Activated naive CD4-positive, alpha-beta T cell treated with anti-CD3 and anti-CD28 coated beads, Interleukin-2, amount 50 U/mL, for 16 hours (primary cell): Measurements from ENCODE around the gene CCDC93.

ENCODE experiments used
- DNase-seq: peaks from one replicate; pipeline ENCODE4 v3.0.0-alpha.2; 2020

CCDC93 gene

GRCh38 chr2:118013724-118014491 is at the start of gene CCDC93:
Gene CCDC93, minus strand, starts transcription at chr2:118014070. Its CDS starts 75 bp downstream, at chr2:118013995.
- DNase-seq = peak; percentile 86

GRCh38 chr2:118062669-118063068 is 48.8 kb upstream of the CCDC93 start:
- DNase-seq = no peak

GRCh38 chr2:118062048-118062447 is 48.2 kb upstream of the CCDC93 start:
- no peak for DNase-seq

- DNase-seq = no peak
Observed at GRCh38 chr2:118061135-118061955, 47.5 kb upstream of the CCDC93 start.

- DNase-seq = no peak
Observed at GRCh38 chr2:118059919-118060478, 46.1 kb upstream of the CCDC93 start.

GRCh38 chr2:118058951-118059350 is 45.1 kb upstream of the CCDC93 start:
- DNase-seq = no peak

- DNase-seq = no peak
Observed at GRCh38 chr2:118056801-118057200, 42.9 kb upstream of the CCDC93 start.

GRCh38 chr2:118056165-118056534 is 42.3 kb upstream of the CCDC93 start:
- DNase-seq = no peak

- DNase-seq = no peak
Observed at GRCh38 chr2:118055512-118056164, 41.8 kb upstream of the CCDC93 start.

- DNase-seq = no peak
Observed at GRCh38 chr2:118054213-118055008, 40.5 kb upstream of the CCDC93 start.

- DNase-seq = no peak
Observed at GRCh38 chr2:118053681-118054080, 39.8 kb upstream of the CCDC93 start.

GRCh38 chr2:118052474-118052873 is 38.6 kb upstream of the CCDC93 start:
- no peak for DNase-seq

- DNase-seq = no peak
Observed at GRCh38 chr2:118051826-118052358, 38.0 kb upstream of the CCDC93 start.

- no peak for DNase-seq
Observed at GRCh38 chr2:118050974-118051373, 37.1 kb upstream of the CCDC93 start.

GRCh38 chr2:118050386-118050785 is 36.5 kb upstream of the CCDC93 start:
- no peak for DNase-seq

GRCh38 chr2:118049816-118050140 is 35.9 kb upstream of the CCDC93 start:
- no peak for DNase-seq

- no peak for DNase-seq
Observed at GRCh38 chr2:118049140-118049815, 35.4 kb upstream of the CCDC93 start.

- no peak for DNase-seq
Observed at GRCh38 chr2:118048401-118048800, 34.5 kb upstream of the CCDC93 start.

- no peak for DNase-seq
Observed at GRCh38 chr2:118047380-118047826, 33.5 kb upstream of the CCDC93 start.

- DNase-seq = no peak
Observed at GRCh38 chr2:118046634-118047210, 32.9 kb upstream of the CCDC93 start.

- DNase-seq = no peak
Observed at GRCh38 chr2:118045286-118045685, 31.4 kb upstream of the CCDC93 start.
